H1 (cell line): ENCODE measurements around the gene CLEC1B. TPM values are rescaled to one million over a fixed set of nuclear protein-coding genes. Genes with fewer than 3 reads are reported as not detected.

Experiments used
- BACH1 ChIP-seq: IDR thresholded peaks from 2 replicates; pipeline ENCODE4 v1.6.1; 2012; ENCODE audit warnings: low read length, improper control_type of control experiment
- BCL11A ChIP-seq, 2 experiments: IDR thresholded peaks; one replicate each; pipeline ENCODE4 v1.6.1; 2011; ENCODE audit warnings: low read depth in 2 of 2, low read length in 2 of 2, mild to moderate bottlenecking in 2 of 2
- CHD7 ChIP-seq: fragments of 300-600 bp; sonication (generic); IDR thresholded peaks from 2 replicates; pipeline ENCODE4 v1.7.1; 2012; ENCODE audit warnings: low read length, moderate library complexity, mild to moderate bottlenecking, inconsistent platforms; ENCODE audit not compliant: insufficient replicate concordance
- HDAC6 ChIP-seq: IDR thresholded peaks from one replicate; pipeline ENCODE4 v1.7.1; 2012; ENCODE audit warnings: low read depth, mild to moderate bottlenecking, inconsistent platforms, low read length, moderate library complexity
- NANOG ChIP-seq: IDR thresholded peaks from 2 replicates; pipeline ENCODE4 v1.6.1; 2011; ENCODE audit warnings: low read length, low read depth, mild to moderate bottlenecking, inconsistent platforms; ENCODE audit not compliant: insufficient read depth, poor library complexity, severe bottlenecking
- SIX5 ChIP-seq: IDR thresholded peaks from 2 replicates; pipeline ENCODE4 v1.6.1; 2011; ENCODE audit warnings: mild to moderate bottlenecking, low read depth, low read length
- SP1 ChIP-seq: IDR thresholded peaks from 2 replicates; pipeline ENCODE4 v1.6.1; 2011; ENCODE audit warnings: low read depth, low read length
- SP2 ChIP-seq: IDR thresholded peaks from 2 replicates; pipeline ENCODE4 v1.6.1; 2012; ENCODE audit warnings: mild to moderate bottlenecking, low read length, inconsistent platforms
- TAF7 ChIP-seq: optimal IDR thresholded peaks from 2 replicates; pipeline ENCODE3; 2011; ENCODE audit warnings: low read depth, mild to moderate bottlenecking, inconsistent platforms, low read length, moderate library complexity, borderline replicate concordance
- polyA plus RNA-seq, 7 experiments: library from polyadenylated mRNA; depleted of rRNA in 3 of 7; stranded (reverse) in 5 of 7; unstranded in 2 of 7; fragments of >200 nt in 5 of 7; fragments of 200-250 nt in 2 of 7; gene quantifications; 1 replicate in 5 of 7; 2 replicates in 1 of 7; 4 replicates in 1 of 7; pipeline versions ENCODE4 v1.2.1 to v1.2.3, GENCODE V29; 2011 to 2013; ENCODE audit warnings: missing spikeins in 2 of 7, mixed read lengths in 2 of 7
- total RNA-seq: library from RNA; stranded (reverse); fragmentation: NEBNext Ultra II Directional; extraction: Animal tissue kit (Norgen Biotek cat#: 25700); gene quantifications from 2 replicates; pipeline ENCODE4 v1.2.1, GENCODE V29; 2021

Gene CLEC1B
- total and polyA plus RNA-seq, 2 of the 8 experiments (the other 6 are each of a cell fraction or from before 2014, with no cell fraction given), result not detected

GRCh38 chr12:9971181-9971580, 27.7 kb downstream of the CLEC1B start, which contains the start of gene CLEC12A (continued):
- TF ChIP-seq CHD7 (no peak), SIX5 (no peak), NANOG (no peak), BCL11A (IDR thresholded peaks at IDR 0.05; ENCODE audit: low read depth in 2 of 2, low read length in 2 of 2) (no peak), SP2 (no peak), TAF7 (no peak), HDAC6 (no peak), BACH1 (no peak), SP1 (no peak)
